Vagina (tissue), 2 donors: ENCODE results near the gene CLIC5.

Source experiments
- CTCF ChIP-seq, 3 experiments: fragments of 450-650 bp in 2 of 3; fragments of 200-600 bp in 1 of 3; sonication (generic) in 1 of 3; IDR thresholded peaks; one replicate each; pipeline ENCODE4 v1.5.1; 2017 to 2019; ENCODE audit warnings: antibody characterized with exemption in 3 of 3, mild to moderate bottlenecking in 2 of 3, moderate library complexity in 2 of 3
- POLR2A ChIP-seq, 2 donors: fragments of 450-650 bp; IDR thresholded peaks; one replicate each; pipeline ENCODE4 v1.6.1; 2017; ENCODE audit warnings: antibody characterized with exemption in 2 of 2, mild to moderate bottlenecking in 2 of 2, moderate library complexity in 2 of 2
- POLR2AphosphoS5 ChIP-seq, 2 donors: sonication (generic); formaldehyde crosslinking; IDR thresholded peaks; one replicate each; pipeline ENCODE4 v1.9.0; 2017; ENCODE audit warnings: antibody characterized with exemption in 2 of 2, mild to moderate bottlenecking in 2 of 2, low read depth in 1 of 2; ENCODE audit not compliant: insufficient read depth in 1 of 2

GRCh38 chr6:45917439-45917838 is 98.2 kb downstream of the CLIC5 start:
- no peak for TF ChIP-seq CTCF (IDR thresholded peaks at IDR 0.05)
- TF ChIP-seq POLR2A (IDR thresholded peaks at IDR 0.05): no peak
- TF ChIP-seq POLR2AphosphoS5 (IDR thresholded peaks at IDR 0.05; ENCODE audit: insufficient read depth in 1 of 2, low read depth in 1 of 2): no peak
